MCF 10A (cell line): ENCODE results near the gene SYNGAP1. TPM values are rescaled to one million over a fixed set of nuclear protein-coding genes. Genes with fewer than 3 reads are reported as not detected.
A peak's percentile ranks its signal among the peaks of the same experiment; 100 is the strongest.

ENCODE experiments used
- BruUV-seq: library from RNA; stranded (reverse); fragments of 400-500 nt; replicated peaks from 2 replicates; lab custom pipeline; 2021; lab: Mats Ljungman, UMichigan
- CTCF ChIA-PET: fragments of 300-600 bp; sonication (Branson Sonifier 250); formaldehyde crosslinking; extraction: SDS; loops from one replicate; lab custom pipeline; 2021; ENCODE audit warnings: antibody characterized with exemption, inconsistent platforms; lab: Yijun Ruan, JAX
- POLR2A ChIA-PET: fragments of 300-600, 350-650 bp; sonication (Branson Sonifier 250); formaldehyde crosslinking; extraction: SDS; loops from one replicate; lab custom pipeline; 2020; ENCODE audit warnings: antibody characterized with exemption, inconsistent platforms; lab: Yijun Ruan, JAX
- DNase-seq: peaks from one replicate; pipeline ENCODE4 v3.0.0-alpha.2; 2018; ENCODE audit not compliant: unreplicated experiment
- H3K27ac Mint-ChIP-seq: one replicate; pipeline ENCODE4 v1.8.0; 2022; ENCODE audit warnings: mild to moderate bottlenecking, low read depth, mixed read lengths; ENCODE audit not compliant: unreplicated experiment
- H3K27me3 Mint-ChIP-seq: one replicate; pipeline ENCODE4 v1.8.0; 2022; ENCODE audit warnings: mixed read lengths; ENCODE audit not compliant: insufficient read depth, unreplicated experiment
- H3K36me3 Mint-ChIP-seq: one replicate; pipeline ENCODE4 v1.8.0; 2022; ENCODE audit warnings: mild to moderate bottlenecking, moderate library complexity, mixed read lengths; ENCODE audit not compliant: insufficient read depth, unreplicated experiment
- H3K4me1 Mint-ChIP-seq: one replicate; pipeline ENCODE4 v1.8.0; 2022; ENCODE audit warnings: mixed read lengths; ENCODE audit not compliant: insufficient read depth, unreplicated experiment
- H3K4me3 Mint-ChIP-seq: one replicate; pipeline ENCODE4 v1.8.0; 2022; ENCODE audit warnings: mild to moderate bottlenecking, moderate library complexity, mixed read lengths; ENCODE audit not compliant: unreplicated experiment
- H3K9me3 Mint-ChIP-seq: one replicate; pipeline ENCODE4 v1.8.0; 2022; ENCODE audit warnings: mixed read lengths; ENCODE audit not compliant: unreplicated experiment
- intact Hi-C: fragments of 100-400 bp; cut with micrococcal nuclease; formaldehyde crosslinking; loops from 2 replicates; pipeline ENCODE4 v1.14.1; 2022
- total RNA-seq: library from RNA; stranded (reverse); gene quantifications from 2 replicates; pipeline ENCODE4 v1.2.3, GENCODE V29; 2022
- TF ChIP-seq, protein P1 (sequence below): fragments of 200-600 bp; IDR thresholded peaks from one replicate; pipeline ENCODE4 v1.8.0; 2022; ENCODE audit warnings: antibody characterized with exemption, mild to moderate bottlenecking; ENCODE audit not compliant: unreplicated experiment

Gene SYNGAP1
- total RNA-seq, 1 experiment from 2014 or later, result 6.7 TPM

- peak; percentile 98 for DNase-seq
- H3K27me3 Mint-ChIP-seq, result no peaks in the 10 kb centered on the region
- BruUV-seq, result no TSS peak
- H3K36me3 Mint-ChIP-seq, result peaks cover 34% of the 10 kb centered on the region
- ChIA-PET CTCF (interaction anchor here (0.6 to 0.7 kb wide), 2 partner anchors 131 to 359 kb away, joined by 3 read pairs; no protein-coding TSS in a partner anchor), POLR2A (interaction anchor here (0.5 to 6.7 kb wide), 14 partner anchors 14 to 1789 kb away, joined by 3 to 35 read pairs (median 4); partner anchors contain the start of genes KIFC1, RPS18, VPS52 and ZBTB9)
- peak overlapping the region; percentile 95 for H3K4me3 Mint-ChIP-seq
- peak overlapping the region; percentile 95 for H3K27ac Mint-ChIP-seq
- intact Hi-C loops, result loop anchor here (1.0 kb wide), 1 partner anchor 19 kb away; the partner anchor contains the start of gene KIFC1
- H3K4me1 Mint-ChIP-seq, result peaks cover 22% of the 10 kb centered on the region
- no peaks in the 10 kb centered on the region for H3K9me3 Mint-ChIP-seq
- TF ChIP-seq, protein P1, sequence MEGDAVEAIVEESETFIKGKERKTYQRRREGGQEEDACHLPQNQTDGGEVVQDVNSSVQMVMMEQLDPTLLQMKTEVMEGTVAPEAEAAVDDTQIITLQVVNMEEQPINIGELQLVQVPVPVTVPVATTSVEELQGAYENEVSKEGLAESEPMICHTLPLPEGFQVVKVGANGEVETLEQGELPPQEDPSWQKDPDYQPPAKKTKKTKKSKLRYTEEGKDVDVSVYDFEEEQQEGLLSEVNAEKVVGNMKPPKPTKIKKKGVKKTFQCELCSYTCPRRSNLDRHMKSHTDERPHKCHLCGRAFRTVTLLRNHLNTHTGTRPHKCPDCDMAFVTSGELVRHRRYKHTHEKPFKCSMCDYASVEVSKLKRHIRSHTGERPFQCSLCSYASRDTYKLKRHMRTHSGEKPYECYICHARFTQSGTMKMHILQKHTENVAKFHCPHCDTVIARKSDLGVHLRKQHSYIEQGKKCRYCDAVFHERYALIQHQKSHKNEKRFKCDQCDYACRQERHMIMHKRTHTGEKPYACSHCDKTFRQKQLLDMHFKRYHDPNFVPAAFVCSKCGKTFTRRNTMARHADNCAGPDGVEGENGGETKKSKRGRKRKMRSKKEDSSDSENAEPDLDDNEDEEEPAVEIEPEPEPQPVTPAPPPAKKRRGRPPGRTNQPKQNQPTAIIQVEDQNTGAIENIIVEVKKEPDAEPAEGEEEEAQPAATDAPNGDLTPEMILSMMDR, result no peak
Measured at GRCh38 chr6:33410050-33410710, 9.7 kb upstream of the SYNGAP1 start.

DNA sequence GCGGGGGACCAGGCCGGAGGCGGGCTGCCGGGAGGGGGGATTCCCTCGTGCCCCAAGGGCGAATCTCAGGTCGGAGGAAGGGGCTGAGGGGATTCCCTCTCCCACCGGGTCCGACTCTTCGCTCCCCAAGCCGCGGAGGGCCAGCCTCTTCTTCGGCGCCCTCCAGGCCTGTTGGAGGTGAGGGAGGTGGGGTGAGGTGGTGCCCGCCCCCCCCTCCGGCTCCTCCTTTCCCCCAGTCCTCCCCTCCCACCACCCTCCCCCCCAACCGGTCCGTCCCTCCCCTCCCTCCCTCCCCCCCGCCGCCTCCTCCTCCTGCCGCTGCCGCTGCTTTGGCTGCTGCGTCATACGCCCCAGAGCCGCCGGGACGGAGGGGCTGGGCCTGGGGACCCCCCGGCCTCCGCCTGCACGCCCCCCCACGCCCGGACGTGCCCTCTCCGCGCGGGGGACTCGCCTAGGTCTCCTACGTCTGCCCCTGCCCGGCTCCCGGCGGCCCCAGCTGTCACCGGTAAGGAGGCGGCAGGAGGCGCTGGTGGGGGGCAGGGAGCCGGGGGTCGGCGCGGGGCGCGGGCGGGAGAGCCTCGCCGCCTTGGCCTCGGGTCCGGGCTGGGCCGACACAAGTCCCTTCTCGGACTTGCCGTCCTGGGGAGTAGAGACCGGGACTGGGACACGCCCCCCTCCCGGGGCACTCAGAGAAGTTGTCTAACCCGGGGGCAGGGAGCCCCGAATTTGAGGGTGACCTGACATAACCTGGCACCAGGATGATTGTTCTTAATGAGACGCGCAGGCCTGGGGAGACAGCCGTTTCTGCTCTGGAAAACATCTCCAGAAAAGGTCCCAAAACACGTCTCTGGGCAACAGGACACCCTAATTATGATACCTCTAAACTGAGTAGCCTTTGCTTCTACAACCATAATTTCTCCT, 8.9 kb upstream of the SYNGAP1 start, which contains the start of gene PHF1:
Gene PHF1, plus strand, starts transcription at position 304 of the 921 bp plus-strand sequence. CDS start 1,250 bp downstream, outside the sequence.
- BruUV-seq, result TSS peak; percentile 31
- CTCF ChIA-PET, result interaction anchor here (0.7 kb wide), 2 partner anchors 90 to 517 kb away, joined by 3 to 4 read pairs; no protein-coding TSS in a partner anchor
- intact Hi-C loops, result loop anchor here (1.0 kb wide), 1 partner anchor 20 kb away; the partner anchor contains the start of gene KIFC1

GRCh38 chr6:33411632-33412005, 8.2 kb upstream of the SYNGAP1 start:
- TF ChIP-seq, protein P1, result no peak
- H3K9me3 Mint-ChIP-seq, result no peaks in the 10 kb centered on the region
- POLR2A ChIA-PET, result interaction anchor here (0.7 to 6.7 kb wide), 3 partner anchors 14 to 612 kb away, joined by 3 to 35 read pairs (median 5); partner anchors contain the start of gene ZBTB9
- H3K4me3 Mint-ChIP-seq, result peak overlapping the region; percentile 95
- H3K27ac Mint-ChIP-seq, result no peak overlapping the region
- no peak for DNase-seq
- CTCF ChIA-PET, result interaction anchor here (0.7 to 1.0 kb wide), 5 partner anchors 21 to 517 kb away, joined by 3 to 4 read pairs (median 3); partner anchors contain the start of gene BAK1
- BruUV-seq, result no TSS peak
- intact Hi-C loops, result no loop called here
- peaks cover 36% of the 10 kb centered on the region for H3K4me1 Mint-ChIP-seq
- H3K27me3 Mint-ChIP-seq, result no peaks in the 10 kb centered on the region
- H3K36me3 Mint-ChIP-seq, result peaks cover 46% of the 10 kb centered on the region

More for the DNA sequence above, 8.9 kb upstream of the SYNGAP1 start, which contains the start of gene PHF1:
- DNase-seq, result peak; percentile 82
- Mint-ChIP-seq H3K4me1 (peaks cover 30% of the 10 kb centered on the region), H3K9me3 (no peaks in the 10 kb centered on the region), H3K27me3 (no peaks in the 10 kb centered on the region), H3K27ac (peak within 1 kb of the TSS; percentile 95), H3K4me3 (peak within 1 kb of the TSS; percentile 95), H3K36me3 (peaks cover 42% of the 10 kb centered on the region)
- POLR2A ChIA-PET, result interaction anchor here (0.5 to 6.7 kb wide), 11 partner anchors 15 to 612 kb away, joined by 3 to 35 read pairs (median 4); partner anchors contain the start of genes KIFC1, RPS18, VPS52 and ZBTB9
- TF ChIP-seq, protein P1, result peak; percentile 9
